Nephron progenitor cell (in vitro differentiated cells): ENCODE results near the gene MTERF1.

Experiments
- DNase-seq: peaks from one replicate; pipeline ENCODE4 v3.0.0; 2021
- H3K27ac Mint-ChIP-seq: 2 replicates; pipeline ENCODE4 v1.8.0; 2021; ENCODE audit warnings: mild to moderate bottlenecking, moderate library complexity, mixed read lengths
- H3K27me3 Mint-ChIP-seq: 2 replicates; pipeline ENCODE4 v1.8.0; 2021; ENCODE audit warnings: mild to moderate bottlenecking, low read depth, mixed read lengths; ENCODE audit not compliant: poor library complexity
- H3K36me3 Mint-ChIP-seq: 2 replicates; pipeline ENCODE4 v1.8.0; 2021; ENCODE audit warnings: low read depth, mixed read lengths
- H3K4me1 Mint-ChIP-seq: 2 replicates; pipeline ENCODE4 v1.8.0; 2021; ENCODE audit warnings: mixed read lengths
- H3K4me3 Mint-ChIP-seq: 2 replicates; pipeline ENCODE4 v1.8.0; 2021; ENCODE audit warnings: mild to moderate bottlenecking, moderate library complexity, mixed read lengths
- H3K9me3 Mint-ChIP-seq: 2 replicates; pipeline ENCODE4 v1.8.0; 2021; ENCODE audit warnings: mild to moderate bottlenecking, moderate library complexity, mixed read lengths
- CTCF ChIP-seq: fragments of 200-600 bp; sonication (generic); IDR thresholded peaks from 2 replicates; pipeline ENCODE4 v1.5.0; 2021; ENCODE audit warnings: antibody characterized with exemption

Gene MTERF1

GRCh38 chr7:91883676-91884362 is 3.3 kb upstream of the MTERF1 start:
- Mint-ChIP-seq H3K27me3 (peaks cover 5% of the 10 kb centered on the region), H3K9me3 (peaks cover 32% of the 10 kb centered on the region), H3K4me1 (peaks cover 27% of the 10 kb centered on the region), H3K36me3 (peaks cover 6% of the 10 kb centered on the region), H3K4me3 (no peak overlapping the region), H3K27ac (no peak overlapping the region)
- DNase-seq: no peak
- TF ChIP-seq CTCF: no peak

- peak overlapping the region; percentile 54 for H3K27ac Mint-ChIP-seq
- H3K9me3 Mint-ChIP-seq: peaks cover 11% of the 10 kb centered on the region
- no peak for DNase-seq
- H3K36me3 Mint-ChIP-seq: peaks cover 23% of the 10 kb centered on the region
- peak overlapping the region; percentile 94 for H3K4me3 Mint-ChIP-seq
- H3K4me1 Mint-ChIP-seq: peaks cover 35% of the 10 kb centered on the region
- H3K27me3 Mint-ChIP-seq: peaks cover 4% of the 10 kb centered on the region
- TF ChIP-seq CTCF: no peak
Measured at GRCh38 chr7:91880016-91880412, 488 bp downstream of the MTERF1 start.

GRCh38 chr7:91876391-91877133 is 3.9 kb downstream of the MTERF1 start:
- peaks cover 4% of the 10 kb centered on the region for H3K9me3 Mint-ChIP-seq
- no peak for DNase-seq
- peak; percentile 9 for TF ChIP-seq CTCF

GRCh38 chr7:91875851-91876250 is 4.7 kb downstream of the MTERF1 start:
- TF ChIP-seq CTCF: no peak
- Mint-ChIP-seq H3K4me1 (peaks cover 25% of the 10 kb centered on the region), H3K36me3 (peaks cover 40% of the 10 kb centered on the region), H3K4me3 (no peak overlapping the region), H3K9me3 (no peaks in the 10 kb centered on the region), H3K27me3 (no peaks in the 10 kb centered on the region), H3K27ac (no peak overlapping the region)
- DNase-seq: no peak

More at GRCh38 chr7:91876391-91877133, 3.9 kb downstream of the MTERF1 start:
- Mint-ChIP-seq H3K27ac (no peak overlapping the region), H3K27me3 (no peaks in the 10 kb centered on the region), H3K4me3 (no peak overlapping the region), H3K36me3 (peaks cover 40% of the 10 kb centered on the region), H3K4me1 (peaks cover 25% of the 10 kb centered on the region)

- no peak for DNase-seq
- peaks cover 40% of the 10 kb centered on the region for H3K36me3 Mint-ChIP-seq
- H3K27ac Mint-ChIP-seq: no peak overlapping the region
- no peak for TF ChIP-seq CTCF
- H3K9me3 Mint-ChIP-seq: no peaks in the 10 kb centered on the region
- no peaks in the 10 kb centered on the region for H3K27me3 Mint-ChIP-seq
- no peak overlapping the region for H3K4me3 Mint-ChIP-seq
- peaks cover 6% of the 10 kb centered on the region for H3K4me1 Mint-ChIP-seq
Measured at GRCh38 chr7:91872928-91873327, 7.6 kb downstream of the MTERF1 start.
